Stimulated activated naive CD4-positive, alpha-beta T cell (primary cell): Measurements from ENCODE around the gene TFCP2L1.

Experiments
- DNase-seq, 6 experiments: peaks; one replicate each; lab custom pipeline; 2025; lab: John Stamatoyannopoulos, UW

The TFCP2L1 gene

GRCh38 chr2:121266543-121267106 is 18.4 kb downstream of the TFCP2L1 start:
- no peak for DNase-seq

- no peak for DNase-seq
These were observed 20.8 kb downstream of the TFCP2L1 start for GRCh38 chr2:121263996-121264715.

GRCh38 chr2:121260370-121261154 is 24.4 kb downstream of the TFCP2L1 start:
- no peak for DNase-seq

- DNase-seq = no peak
These were observed 27.0 kb downstream of the TFCP2L1 start for GRCh38 chr2:121258051-121258450.

- DNase-seq = no peak
These were observed 27.5 kb downstream of the TFCP2L1 start for GRCh38 chr2:121257480-121257840.

GRCh38 chr2:121256720-121257479 is 28.1 kb downstream of the TFCP2L1 start:
- DNase-seq = no peak

GRCh38 chr2:121255358-121255757 is 29.6 kb downstream of the TFCP2L1 start:
- no peak for DNase-seq

- no peak for DNase-seq
These were observed 30.3 kb downstream of the TFCP2L1 start for GRCh38 chr2:121254748-121255147.

GRCh38 chr2:121253674-121254240 is 31.2 kb downstream of the TFCP2L1 start:
- no peak for DNase-seq

- DNase-seq = no peak
These were observed 31.9 kb downstream of the TFCP2L1 start for GRCh38 chr2:121253021-121253673.

- no peak for DNase-seq
These were observed 33.5 kb downstream of the TFCP2L1 start for GRCh38 chr2:121251497-121251896.

- no peak for DNase-seq
These were observed 36.1 kb downstream of the TFCP2L1 start for GRCh38 chr2:121248766-121249343.

GRCh38 chr2:121247971-121248370 is 37.0 kb downstream of the TFCP2L1 start:
- DNase-seq = no peak

- DNase-seq = no peak
These were observed 37.5 kb downstream of the TFCP2L1 start for GRCh38 chr2:121247534-121247933.

GRCh38 chr2:121246704-121247255 is 38.2 kb downstream of the TFCP2L1 start:
- DNase-seq = no peak

- no peak for DNase-seq
These were observed 39.1 kb downstream of the TFCP2L1 start for GRCh38 chr2:121245913-121246312.

- DNase-seq = no peak
These were observed 39.7 kb downstream of the TFCP2L1 start for GRCh38 chr2:121245120-121245820.

- no peak for DNase-seq
These were observed 40.4 kb downstream of the TFCP2L1 start for GRCh38 chr2:121244616-121245015.

GRCh38 chr2:121243821-121244460 is 41.1 kb downstream of the TFCP2L1 start:
- no peak for DNase-seq

- DNase-seq = no peak
These were observed 42.0 kb downstream of the TFCP2L1 start for GRCh38 chr2:121242976-121243375.
